HepG2 (cell line): Measurements from ENCODE around the gene TMEM145. TPM values are rescaled to one million over a fixed set of nuclear protein-coding genes. Genes with fewer than 3 reads are reported as not detected.

ENCODE experiments used
- EHMT2 ChIP-seq: fragments of 200-600 bp; sonication (generic); IDR thresholded peaks from 2 replicates; pipeline ENCODE4 v1.7.0; 2017; ENCODE audit warnings: antibody characterized with exemption, low read depth, low read length, borderline replicate concordance
- HNF4G ChIP-seq, 2 experiments: sonication (generic) in 1 of 2; formaldehyde crosslinking in 1 of 2; IDR thresholded peaks; 2 replicates each; pipeline versions ENCODE4 v1.4.0 to v1.6.1; 2011 to 2020; ENCODE audit warnings: borderline replicate concordance in 2 of 2, low read depth in 2 of 2, mild to moderate bottlenecking in 2 of 2, low read length in 1 of 2, missing genetic modification reagents in 1 of 2, moderate library complexity in 1 of 2
- MAFK ChIP-seq, 2 experiments: IDR thresholded peaks in 1 of 2; conservative IDR thresholded peaks in 1 of 2; 2 replicates each; pipeline ENCODE4 v1.6.1; 2011; ENCODE audit warnings: improper control_type of control experiment in 2 of 2, low read length in 2 of 2
- MBNL3 ChIP-seq: fragments of 250-450 bp; sonication (Bioruptor Pico); conservative IDR thresholded peaks from 2 replicates; pipeline ENCODE4 v1.8.0; 2022; ENCODE audit warnings: mild to moderate bottlenecking, inconsistent platforms
- PHF5A ChIP-seq: IDR thresholded peaks from one replicate; pipeline ENCODE4 v1.6.1; 2018; ENCODE audit warnings: low read depth, missing genetic modification reagents; ENCODE audit not compliant: unreplicated experiment
- polyA plus RNA-seq, 8 experiments: library from polyadenylated mRNA; depleted of rRNA in 3 of 8; stranded (reverse) in 7 of 8; unstranded in 1 of 8; fragments of >200 nt; fragmentation: Illumina TruSeq in 4 of 8; extraction: Trizol in 4 of 8; gene quantifications; 2 replicates each; pipeline versions ENCODE4 v1.2.1 to v1.2.3, GENCODE V29; 2011 to 2016; ENCODE audit warnings: low read depth in 4 of 8, missing spikeins in 1 of 8, mixed read lengths in 1 of 8; ENCODE audit not compliant: insufficient read depth in 1 of 8
- total RNA-seq, 5 experiments: library from RNA; depleted of rRNA; stranded (reverse); fragments of >200 nt; fragmentation: Illumina TruSeq; extraction: Trizol; gene quantifications; 2 replicates each; pipeline ENCODE4 v1.2.3, GENCODE V29; 2016; ENCODE audit warnings: low read depth in 1 of 5
- TF ChIP-seq, protein P1 (sequence below): sonication (generic); formaldehyde crosslinking; IDR thresholded peaks from 2 replicates; pipeline ENCODE4 v1.4.0; 2020; ENCODE audit warnings: missing genetic modification reagents
- TF ChIP-seq, protein P2 (sequence below): IDR thresholded peaks from 2 replicates; pipeline ENCODE4 v1.6.1; 2012; ENCODE audit warnings: inconsistent platforms

TMEM145 gene
- total and polyA plus RNA-seq, 2 of the 13 experiments (the other 11 are each of a cell fraction or from before 2014, with no cell fraction given) = 0.07 to 5.1 TPM

DNA sequence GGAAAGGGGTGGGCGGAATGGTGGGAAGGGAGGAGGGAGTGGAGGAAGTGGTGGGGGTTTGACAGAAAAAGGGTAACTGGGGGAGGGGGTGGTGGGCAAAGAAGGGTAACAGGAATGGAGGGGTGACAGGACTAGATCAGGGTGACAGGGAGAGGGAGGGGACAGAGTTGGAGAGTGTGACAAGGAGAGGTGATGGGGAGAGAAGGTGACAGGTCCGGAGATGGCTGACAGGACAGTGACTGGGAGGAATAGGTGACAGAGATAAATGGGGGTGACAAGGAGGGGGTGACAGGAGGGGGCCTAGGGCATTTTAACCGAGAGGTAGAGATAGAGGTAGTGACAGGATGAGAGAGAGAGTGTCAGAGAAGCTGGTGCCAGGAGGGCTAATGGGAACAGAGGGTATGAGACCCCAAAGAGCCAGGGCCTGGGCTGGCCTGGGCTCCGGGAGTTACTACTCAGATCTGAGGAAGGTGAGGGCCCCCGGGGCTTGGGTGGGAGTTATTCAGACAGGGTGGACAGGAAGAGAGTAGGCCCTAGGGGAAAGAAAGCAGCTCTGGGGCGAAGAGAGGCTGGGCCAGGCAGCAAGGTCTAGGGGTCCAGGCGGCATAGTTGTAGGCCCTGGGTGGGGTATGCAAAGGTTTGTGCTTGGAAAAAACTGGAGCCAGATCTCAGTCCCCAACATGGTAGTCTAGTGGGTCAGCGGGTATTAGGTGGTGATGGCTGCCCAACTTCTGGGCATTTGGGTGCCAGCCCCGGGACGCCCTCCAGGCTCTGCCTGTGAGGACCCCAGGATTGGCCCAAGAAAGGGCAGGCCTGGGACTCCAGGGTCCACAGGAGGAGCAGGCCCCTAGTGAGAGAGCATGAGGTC is 43.4 kb upstream of the TMEM145 start (continued):
- TF ChIP-seq, protein P1, sequence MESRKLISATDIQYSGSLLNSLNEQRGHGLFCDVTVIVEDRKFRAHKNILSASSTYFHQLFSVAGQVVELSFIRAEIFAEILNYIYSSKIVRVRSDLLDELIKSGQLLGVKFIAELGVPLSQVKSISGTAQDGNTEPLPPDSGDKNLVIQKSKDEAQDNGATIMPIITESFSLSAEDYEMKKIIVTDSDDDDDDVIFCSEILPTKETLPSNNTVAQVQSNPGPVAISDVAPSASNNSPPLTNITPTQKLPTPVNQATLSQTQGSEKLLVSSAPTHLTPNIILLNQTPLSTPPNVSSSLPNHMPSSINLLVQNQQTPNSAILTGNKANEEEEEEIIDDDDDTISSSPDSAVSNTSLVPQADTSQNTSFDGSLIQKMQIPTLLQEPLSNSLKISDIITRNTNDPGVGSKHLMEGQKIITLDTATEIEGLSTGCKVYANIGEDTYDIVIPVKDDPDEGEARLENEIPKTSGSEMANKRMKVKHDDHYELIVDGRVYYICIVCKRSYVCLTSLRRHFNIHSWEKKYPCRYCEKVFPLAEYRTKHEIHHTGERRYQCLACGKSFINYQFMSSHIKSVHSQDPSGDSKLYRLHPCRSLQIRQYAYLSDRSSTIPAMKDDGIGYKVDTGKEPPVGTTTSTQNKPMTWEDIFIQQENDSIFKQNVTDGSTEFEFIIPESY (CRISPR knock-in tag) = no peak
- TF ChIP-seq PHF5A (CRISPR knock-in tag) = no peak
- no peak for TF ChIP-seq MAFK (conservative IDR thresholded peaks at IDR 0.05 in 1 of 2, IDR thresholded peaks at IDR 0.05 in 1 of 2; ENCODE audit: low read length in 2 of 2)
- TF ChIP-seq HNF4G (IDR thresholded peaks at IDR 0.05; ENCODE audit: borderline replicate concordance, low read depth, low read length) = no peak
- no peak for TF ChIP-seq HNF4G (CRISPR knock-in tag; IDR thresholded peaks at IDR 0.05; ENCODE audit: borderline replicate concordance, low read depth)
- no peak for TF ChIP-seq EHMT2
- TF ChIP-seq, protein P2, sequence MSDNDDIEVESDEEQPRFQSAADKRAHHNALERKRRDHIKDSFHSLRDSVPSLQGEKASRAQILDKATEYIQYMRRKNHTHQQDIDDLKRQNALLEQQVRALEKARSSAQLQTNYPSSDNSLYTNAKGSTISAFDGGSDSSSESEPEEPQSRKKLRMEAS = no peak
- TF ChIP-seq MBNL3 (CRISPR knock-in tag) = no peak
